HL-60 (cell line): ENCODE data around the gene CBLN3.

Source experiments
- CTCF ChIP-seq: IDR thresholded peaks from one replicate; pipeline ENCODE4 v1.5.1; 2011; ENCODE audit warnings: low read length, control low read depth, inconsistent platforms; ENCODE audit not compliant: insufficient read depth
- POLR2AphosphoS5 ChIP-seq: IDR thresholded peaks from 2 replicates; pipeline ENCODE4 v1.6.1; 2012; ENCODE audit warnings: low read depth

GRCh38 chr14:24389226-24389848 is 40.1 kb downstream of the CBLN3 start:
- TF ChIP-seq CTCF (no peak), POLR2AphosphoS5 (no peak)
